ENCODE results near the gene PTCH2.

DNA sequence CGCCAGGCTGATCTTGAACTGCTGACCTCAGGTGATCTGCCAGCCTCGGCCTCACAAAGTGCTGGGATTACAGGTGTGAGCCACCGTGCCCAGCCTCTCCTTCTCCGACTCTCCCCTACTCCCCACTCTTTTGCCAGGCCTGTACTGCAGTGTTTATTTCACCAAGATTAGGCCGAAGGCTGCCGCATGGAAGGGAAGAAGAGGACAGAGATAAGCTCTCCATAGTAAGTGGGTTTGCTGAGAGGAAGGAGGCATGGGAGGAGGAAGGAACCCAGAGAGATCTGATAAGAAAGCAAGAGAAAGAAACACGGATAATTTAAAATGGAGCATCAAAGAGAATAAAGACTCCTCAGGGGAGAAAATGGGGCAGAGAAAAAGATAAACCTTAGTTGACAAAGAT lies 8.7 kb downstream of the PTCH2 start:
- no peak for TF ChIP-seq POLR2A (IDR thresholded peaks at IDR 0.05)
- TF ChIP-seq, protein P1, sequence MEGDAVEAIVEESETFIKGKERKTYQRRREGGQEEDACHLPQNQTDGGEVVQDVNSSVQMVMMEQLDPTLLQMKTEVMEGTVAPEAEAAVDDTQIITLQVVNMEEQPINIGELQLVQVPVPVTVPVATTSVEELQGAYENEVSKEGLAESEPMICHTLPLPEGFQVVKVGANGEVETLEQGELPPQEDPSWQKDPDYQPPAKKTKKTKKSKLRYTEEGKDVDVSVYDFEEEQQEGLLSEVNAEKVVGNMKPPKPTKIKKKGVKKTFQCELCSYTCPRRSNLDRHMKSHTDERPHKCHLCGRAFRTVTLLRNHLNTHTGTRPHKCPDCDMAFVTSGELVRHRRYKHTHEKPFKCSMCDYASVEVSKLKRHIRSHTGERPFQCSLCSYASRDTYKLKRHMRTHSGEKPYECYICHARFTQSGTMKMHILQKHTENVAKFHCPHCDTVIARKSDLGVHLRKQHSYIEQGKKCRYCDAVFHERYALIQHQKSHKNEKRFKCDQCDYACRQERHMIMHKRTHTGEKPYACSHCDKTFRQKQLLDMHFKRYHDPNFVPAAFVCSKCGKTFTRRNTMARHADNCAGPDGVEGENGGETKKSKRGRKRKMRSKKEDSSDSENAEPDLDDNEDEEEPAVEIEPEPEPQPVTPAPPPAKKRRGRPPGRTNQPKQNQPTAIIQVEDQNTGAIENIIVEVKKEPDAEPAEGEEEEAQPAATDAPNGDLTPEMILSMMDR (IDR thresholded peaks at IDR 0.05) = no peak
